Ovary (tissue), 9 donors: Measurements from ENCODE around the gene SERP1. TPM values are rescaled to one million over a fixed set of nuclear protein-coding genes. Genes with fewer than 3 reads are reported as not detected.

ENCODE experiments used
- DNase-seq, 5 donors: peaks; one replicate each; pipeline ENCODE4 v3.0.0-alpha.2; 2019 to 2020
- H3K27ac ChIP-seq, 2 donors: fragments of 200-600 bp; one replicate each; pipeline versions ENCODE4 v1.5.1 to v1.8.0; 2019 to 2022
- H3K27me3 ChIP-seq: fragments of 200-600 bp; one replicate; pipeline ENCODE4 v1.8.0; 2022
- H3K36me3 ChIP-seq: fragments of 200-600 bp; sonication (generic); one replicate; pipeline ENCODE4 v1.5.1; 2019
- H3K4me1 ChIP-seq: one replicate; pipeline ENCODE4 v1.8.1; 2013; ENCODE audit warnings: mild to moderate bottlenecking, moderate library complexity; ENCODE audit not compliant: insufficient read depth
- H3K4me3 ChIP-seq: fragments of 200-600 bp; sonication (generic); one replicate; pipeline ENCODE4 v1.5.1; 2017
- H3K9me3 ChIP-seq, 2 donors: fragments of 200-600 bp in 1 of 2; sonication (generic) in 1 of 2; one replicate each; pipeline versions ENCODE4 v1.5.1 to v1.8.1; 2013 to 2019; ENCODE audit warnings: mild to moderate bottlenecking in 1 of 2, moderate library complexity in 1 of 2
- EP300 ChIP-seq: sonication (generic); formaldehyde crosslinking; IDR thresholded peaks from one replicate; pipeline ENCODE4 v1.6.1; 2017; ENCODE audit warnings: antibody characterized with exemption
- POLR2A ChIP-seq: fragments of 450-650 bp; IDR thresholded peaks from one replicate; pipeline ENCODE4 v1.6.1; 2017; ENCODE audit warnings: antibody characterized with exemption, mild to moderate bottlenecking, moderate library complexity
- WGBS, 3 donors: extraction: QIAGEN DNeasy Blood & Tissue Kit in 1 of 3; methylation state at CpG; one replicate each; pipeline versions ENCODE4 v1.1.5 to v1.1.7; 2013 to 2017; 5-methylcytosine and 5-hydroxymethylcytosine counted together
- intact Hi-C, 4 donors: fragments of 100-400 bp; cut with DNase I; formaldehyde crosslinking; loops; one replicate each; pipeline versions ENCODE4 v1.11.0 to v1.15.1; 2022 to 2023
- polyA plus RNA-seq, 2 donors: library from polyadenylated mRNA; stranded (reverse); fragments of 200-250 nt in 1 of 2; fragments of 350-450 nt in 1 of 2; fragmentation: Illumina TruSeq in 1 of 2; extraction: RNeasy Lipid Tissue Mini Kit (QIAGEN cat#74804) in 1 of 2; gene quantifications; one replicate each; pipeline ENCODE4 v1.2.3, GENCODE V29; 2013 to 2014
- total RNA-seq, 7 donors: library from RNA; depleted of rRNA in 2 of 7; stranded (reverse); fragments of >200 nt in 2 of 7; fragmentation: NEBNext Ultra II Directional in 3 of 7; extraction: Animal tissue kit (Norgen Biotek cat#: 25700) in 3 of 7; gene quantifications; one replicate each; pipeline versions ENCODE4 v1.1.0 to v1.2.4, GENCODE V29; 2016 to 2023
- TF ChIP-seq, protein P1 (sequence below), 3 donors: fragments of 450-650 bp in 2 of 3; fragments of 200-600 bp in 1 of 3; IDR thresholded peaks; one replicate each; pipeline versions ENCODE4 v1.5.1 to v1.8.0; 2016 to 2022; ENCODE audit warnings: antibody characterized with exemption in 3 of 3, mild to moderate bottlenecking in 1 of 3
- donor health status: DM: no; HTN: no; CAD: no; lungs with moderate emphysema.
- donor health status: DM: no; HTN: no; CAD: no.
- donor health status: Bipolar disorder and iron deficiency.
- donor health status: DM: yes; HTN: yes; CAD: no.
- donor health status: DM: no; HTN: no; CAD: no.
- donor health status: DM: yes; HTN: yes; CAD: no.

The SERP1 gene
- total and polyA plus RNA-seq, 9 donors, result 74.9 to 638 (median 113) TPM

DNA sequence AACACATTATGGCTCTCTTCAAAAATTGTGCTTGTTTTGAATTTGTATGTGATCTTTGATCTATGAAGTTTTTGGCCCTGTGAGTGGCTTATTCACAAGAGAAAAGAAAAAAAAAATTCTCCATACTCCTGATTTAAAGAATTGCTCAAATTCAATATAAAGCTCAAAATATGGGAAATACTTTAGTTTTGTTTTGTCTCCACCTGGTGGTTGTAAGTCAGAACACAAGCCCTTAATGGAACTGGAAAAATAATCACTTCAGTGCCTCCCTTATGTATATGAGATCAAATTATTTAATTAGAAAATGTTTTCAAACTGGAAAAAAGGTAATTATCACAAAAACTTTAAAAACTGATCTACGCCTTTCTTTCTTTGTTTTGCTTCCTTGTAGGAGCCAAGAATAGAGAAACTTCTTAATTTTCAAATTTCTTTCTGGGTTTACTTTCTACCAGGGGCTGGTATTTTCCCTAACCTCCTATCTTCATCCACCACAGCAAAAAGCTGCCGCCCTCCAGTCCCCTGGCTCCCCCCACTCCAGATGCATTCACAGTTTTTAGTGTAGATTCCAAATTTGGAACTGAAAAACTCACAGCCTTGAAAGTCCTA is 50.6 kb downstream of the SERP1 start:
- intact Hi-C loops, result loop anchor here in 2 of 4 donors (5.0 to 10.0 kb wide), 3 partner anchors 83 to 271 kb away; no protein-coding TSS in a partner anchor
- Histone ChIP-seq H3K9me3 (no peaks in the 10 kb centered on the region), H3K27ac (no peak overlapping the region), H3K36me3 (no peaks in the 10 kb centered on the region), H3K4me1 (no peaks in the 10 kb centered on the region), H3K4me3 (no peak overlapping the region), H3K27me3 (no peaks in the 10 kb centered on the region)
- no peak for TF ChIP-seq EP300
- TF ChIP-seq, protein P1, sequence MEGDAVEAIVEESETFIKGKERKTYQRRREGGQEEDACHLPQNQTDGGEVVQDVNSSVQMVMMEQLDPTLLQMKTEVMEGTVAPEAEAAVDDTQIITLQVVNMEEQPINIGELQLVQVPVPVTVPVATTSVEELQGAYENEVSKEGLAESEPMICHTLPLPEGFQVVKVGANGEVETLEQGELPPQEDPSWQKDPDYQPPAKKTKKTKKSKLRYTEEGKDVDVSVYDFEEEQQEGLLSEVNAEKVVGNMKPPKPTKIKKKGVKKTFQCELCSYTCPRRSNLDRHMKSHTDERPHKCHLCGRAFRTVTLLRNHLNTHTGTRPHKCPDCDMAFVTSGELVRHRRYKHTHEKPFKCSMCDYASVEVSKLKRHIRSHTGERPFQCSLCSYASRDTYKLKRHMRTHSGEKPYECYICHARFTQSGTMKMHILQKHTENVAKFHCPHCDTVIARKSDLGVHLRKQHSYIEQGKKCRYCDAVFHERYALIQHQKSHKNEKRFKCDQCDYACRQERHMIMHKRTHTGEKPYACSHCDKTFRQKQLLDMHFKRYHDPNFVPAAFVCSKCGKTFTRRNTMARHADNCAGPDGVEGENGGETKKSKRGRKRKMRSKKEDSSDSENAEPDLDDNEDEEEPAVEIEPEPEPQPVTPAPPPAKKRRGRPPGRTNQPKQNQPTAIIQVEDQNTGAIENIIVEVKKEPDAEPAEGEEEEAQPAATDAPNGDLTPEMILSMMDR (IDR thresholded peaks at IDR 0.05), result peak; percentile 69 to 84 (median 71)
- WGBS, 3 donors, result 0 to 3% (median 0%) methylated on average over 2 of the region's 2 CpGs
- DNase-seq, result no peak

DNA sequence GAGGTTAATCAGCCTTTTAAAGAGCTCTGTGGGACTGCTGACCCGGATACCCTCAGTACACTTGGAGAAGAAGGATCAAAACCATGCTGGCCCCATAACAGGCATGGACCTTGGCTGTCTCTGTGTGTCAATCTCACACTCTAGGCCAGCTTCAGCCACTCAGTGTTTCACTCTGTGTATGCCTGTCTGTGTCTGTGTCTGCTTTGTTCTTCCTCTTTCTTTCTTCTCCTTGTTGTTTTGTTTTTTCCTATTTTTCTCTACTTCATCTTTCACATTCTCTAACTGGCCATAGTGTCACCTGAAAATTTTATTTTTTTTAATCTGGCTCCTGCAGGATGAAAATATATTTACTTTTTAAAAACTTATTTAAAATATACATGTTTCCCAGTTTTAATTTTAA is 51.1 kb downstream of the SERP1 start:
- Histone ChIP-seq H3K9me3 (no peaks in the 10 kb centered on the region), H3K27ac (no peak overlapping the region), H3K4me1 (no peaks in the 10 kb centered on the region), H3K27me3 (no peaks in the 10 kb centered on the region), H3K4me3 (no peak overlapping the region), H3K36me3 (no peaks in the 10 kb centered on the region)
- no peak for DNase-seq
- 64 to 82% (median 81%) methylated on average over 1 of the region's 1 CpG for WGBS, 3 donors
- intact Hi-C loops, result loop anchor here in 2 of 4 donors (5.0 to 10.0 kb wide), 3 partner anchors 83 to 270 kb away; no protein-coding TSS in a partner anchor
- TF ChIP-seq, protein P1 (IDR thresholded peaks at IDR 0.05), result no peak
- TF ChIP-seq EP300, result no peak
- TF ChIP-seq POLR2A, result no peak

DNA sequence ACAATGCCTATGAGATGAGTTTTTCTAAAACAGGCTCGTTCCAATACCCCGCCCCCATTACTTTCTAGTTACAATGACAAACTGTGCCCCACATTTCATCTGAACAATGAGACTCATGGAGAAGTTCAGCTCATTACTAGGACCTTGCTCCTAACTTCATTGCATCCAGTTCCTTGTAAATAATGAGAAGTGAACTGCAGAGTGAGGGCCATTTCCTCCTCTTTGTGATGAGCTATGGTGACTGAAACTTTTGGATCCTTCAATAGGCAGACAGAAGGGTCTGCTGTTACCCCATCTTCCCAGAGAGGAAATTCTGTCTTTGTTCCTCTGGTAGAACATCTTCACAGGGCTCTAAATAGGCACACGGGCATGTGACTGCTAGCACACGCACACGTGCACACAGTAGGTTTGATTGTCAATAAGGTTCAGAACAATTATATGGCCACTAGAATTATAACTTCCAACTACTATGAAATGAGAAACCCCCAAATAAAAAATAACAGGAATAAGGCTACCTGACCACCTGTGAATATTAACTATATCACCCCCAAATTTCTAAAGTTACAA is 51.8 kb downstream of the SERP1 start:
- no peaks in the 10 kb centered on the region for H3K9me3 ChIP-seq
- TF ChIP-seq, protein P1 (IDR thresholded peaks at IDR 0.05), result no peak
- TF ChIP-seq POLR2A (no peak), EP300 (no peak)
- no peaks in the 10 kb centered on the region for H3K27me3 ChIP-seq
- DNase-seq, result no peak
- no peaks in the 10 kb centered on the region for H3K36me3 ChIP-seq
- 89 to 94% (median 91%) methylated on average over 5 of the region's 5 CpGs for WGBS, 3 donors
- H3K4me1 ChIP-seq, result no peaks in the 10 kb centered on the region
- no peak overlapping the region for H3K27ac ChIP-seq
- no peak overlapping the region for H3K4me3 ChIP-seq
- intact Hi-C loops, result loop anchor here in 2 of 4 donors (10.0 kb wide), 2 partner anchors 190 to 270 kb away; no protein-coding TSS in a partner anchor

Other genes with a start within 250 kb of the SERP1 start
- 10 to 100 TPM; 13.8 to 33.4 (median 28.0) TPM for gene TSC22D2, start 138.2 kb downstream of the SERP1 start, total RNA-seq
- 10 to 100 TPM; 11.2 to 23.1 TPM for gene TSC22D2, start 138.2 kb downstream of the SERP1 start, polyA plus RNA-seq
- gene EIF2A, start 291 bp upstream of the SERP1 start, total RNA-seq, result 100 to 1,000 TPM in 5 of 7 donors, 10 to 100 TPM in 2; 91.8 to 206 (median 114) TPM
- gene EIF2A, start 291 bp upstream of the SERP1 start, polyA plus RNA-seq, result 100 to 1,000 TPM in 1 of 2 donors, 10 to 100 TPM in 1; 88.8 to 107 TPM
- 10 to 100 TPM; 56.0 to 78.5 (median 69.1) TPM for gene SELENOT, start 56.8 kb upstream of the SERP1 start, total RNA-seq
- 10 to 100 TPM; 43.4 to 98.1 TPM for gene SELENOT, start 56.8 kb upstream of the SERP1 start, polyA plus RNA-seq
- 1 to 10 TPM in 1 of 7 donors, under 1 TPM in 2, not detected in 4; 0.36 to 1.3 (median 0.51) TPM for gene ERICH6, start 157.4 kb upstream of the SERP1 start, total RNA-seq
- gene ERICH6, start 157.4 kb upstream of the SERP1 start, polyA plus RNA-seq, result under 1 TPM in 1 of 2 donors, not detected in 1; 0.04 TPM
- gene SIAH2, start 216.7 kb upstream of the SERP1 start, total RNA-seq, result 10 to 100 TPM; 26.6 to 98.7 (median 37.1) TPM
- 10 to 100 TPM; 18.0 to 40.7 TPM for gene SIAH2, start 216.7 kb upstream of the SERP1 start, polyA plus RNA-seq